Thyroid gland (tissue), 4 donors: ENCODE data around the gene ZFYVE1. TPM values are rescaled to one million over a fixed set of nuclear protein-coding genes. Genes with fewer than 3 reads are reported as not detected.
A peak's percentile ranks its signal among the peaks of the same experiment; 100 is the strongest.
"Not testable (repeated sequence)": the region's sequence is repeated elsewhere in the genome, so short reads cannot be mapped to it uniquely, and the experiment has no call there.

ENCODE experiments used
- DNase-seq, 2 donors: peaks; one replicate each; pipeline ENCODE4 v3.0.0-alpha.2; 2019
- H3K27ac ChIP-seq, 3 donors: fragments of 200-600 bp; sonication (generic); 1 replicate in 2 of 3; 2 replicates in 1 of 3; pipeline ENCODE4 v1.5.1; 2016 to 2019; ENCODE audit warnings: mild to moderate bottlenecking in 1 of 3, moderate library complexity in 1 of 3
- H3K27me3 ChIP-seq: fragments of 200-600 bp; sonication (generic); one replicate; pipeline ENCODE4 v1.5.1; 2019
- H3K36me3 ChIP-seq, 2 donors: fragments of 200-600 bp; sonication (generic); one replicate each; pipeline ENCODE4 v1.5.1; 2016 to 2019
- H3K4me1 ChIP-seq, 2 donors: fragments of 200-600 bp; sonication (generic); one replicate each; pipeline ENCODE4 v1.5.1; 2017 to 2019
- H3K4me3 ChIP-seq, 3 donors: fragments of 200-600 bp; sonication (generic); replicated peaks in 1 of 3; 1 replicate in 2 of 3; 2 replicates in 1 of 3; pipeline ENCODE4 v1.5.1; 2016; ENCODE audit warnings: mild to moderate bottlenecking in 1 of 3
- H3K9me3 ChIP-seq: fragments of 200-600 bp; sonication (generic); one replicate; pipeline ENCODE4 v1.5.1; 2017
- POLR2A ChIP-seq, 2 donors: fragments of 450-650 bp; IDR thresholded peaks; one replicate each; pipeline ENCODE4 v1.6.1; 2017; ENCODE audit warnings: antibody characterized with exemption in 2 of 2, mild to moderate bottlenecking in 2 of 2, moderate library complexity in 1 of 2
- WGBS, 2 donors: methylation state at CpG; one replicate each; pipeline ENCODE4 v1.1.5; 2017; 5-methylcytosine and 5-hydroxymethylcytosine counted together
- intact Hi-C: fragments of 100-400 bp; cut with DNase I; formaldehyde crosslinking; loops from one replicate; pipeline ENCODE4 v1.15.1; 2023
- total RNA-seq, 4 donors: library from RNA; depleted of rRNA; stranded (reverse); fragments of >200 nt; gene quantifications; one replicate each; pipeline ENCODE4 v1.2.3, GENCODE V29; 2016
- TF ChIP-seq, protein P1 (sequence below), 6 experiments: fragments of 200-600 bp in 3 of 6; fragments of 450-650 bp in 3 of 6; sonication (generic) in 3 of 6; IDR thresholded peaks; one replicate each; pipeline ENCODE4 v1.5.1; 2016 to 2019; ENCODE audit warnings: antibody characterized with exemption in 6 of 6, mild to moderate bottlenecking in 2 of 6, inconsistent platforms in 1 of 6, moderate library complexity in 1 of 6

The ZFYVE1 gene
- total RNA-seq, 4 donors from 2014 or later: 21.9 to 29.2 (median 27.1) TPM

DNA sequence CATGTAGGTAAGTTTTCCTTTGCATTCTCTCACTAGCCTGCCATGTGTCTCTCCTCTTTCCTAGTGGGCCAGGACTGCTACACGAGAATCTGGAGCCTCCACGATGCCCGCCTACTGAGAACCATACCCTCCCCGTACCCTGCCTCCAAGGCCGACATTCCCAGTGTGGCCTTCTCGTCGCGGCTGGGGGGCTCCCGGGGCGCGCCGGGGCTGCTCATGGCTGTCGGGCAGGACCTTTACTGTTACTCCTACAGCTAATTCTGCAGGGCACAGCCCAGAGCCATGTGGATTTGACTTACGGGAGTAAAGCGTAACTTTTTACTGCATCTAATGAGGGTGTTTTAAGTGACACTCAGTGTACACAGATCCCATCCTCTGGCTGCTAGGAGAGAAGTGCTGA lies 68.4 kb downstream of the ZFYVE1 start:
- intact Hi-C loops: no loop called here
- Histone ChIP-seq H3K36me3 (peaks cover 23 to 32% of the 10 kb centered on the region in 2 donors), H3K27me3 (no peaks in the 10 kb centered on the region), H3K9me3 (no peaks in the 10 kb centered on the region), H3K4me1 (no peaks in the 10 kb centered on the region), H3K27ac (no peak overlapping the region), H3K4me3 (no peak overlapping the region)
- no peak for DNase-seq
- TF ChIP-seq, protein P1, sequence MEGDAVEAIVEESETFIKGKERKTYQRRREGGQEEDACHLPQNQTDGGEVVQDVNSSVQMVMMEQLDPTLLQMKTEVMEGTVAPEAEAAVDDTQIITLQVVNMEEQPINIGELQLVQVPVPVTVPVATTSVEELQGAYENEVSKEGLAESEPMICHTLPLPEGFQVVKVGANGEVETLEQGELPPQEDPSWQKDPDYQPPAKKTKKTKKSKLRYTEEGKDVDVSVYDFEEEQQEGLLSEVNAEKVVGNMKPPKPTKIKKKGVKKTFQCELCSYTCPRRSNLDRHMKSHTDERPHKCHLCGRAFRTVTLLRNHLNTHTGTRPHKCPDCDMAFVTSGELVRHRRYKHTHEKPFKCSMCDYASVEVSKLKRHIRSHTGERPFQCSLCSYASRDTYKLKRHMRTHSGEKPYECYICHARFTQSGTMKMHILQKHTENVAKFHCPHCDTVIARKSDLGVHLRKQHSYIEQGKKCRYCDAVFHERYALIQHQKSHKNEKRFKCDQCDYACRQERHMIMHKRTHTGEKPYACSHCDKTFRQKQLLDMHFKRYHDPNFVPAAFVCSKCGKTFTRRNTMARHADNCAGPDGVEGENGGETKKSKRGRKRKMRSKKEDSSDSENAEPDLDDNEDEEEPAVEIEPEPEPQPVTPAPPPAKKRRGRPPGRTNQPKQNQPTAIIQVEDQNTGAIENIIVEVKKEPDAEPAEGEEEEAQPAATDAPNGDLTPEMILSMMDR (IDR thresholded peaks at IDR 0.05): no peak
- TF ChIP-seq POLR2A (IDR thresholded peaks at IDR 0.05): no peak
- WGBS, 2 donors: 94 to 97% methylated on average over 15 of the region's 15 CpGs

DNA sequence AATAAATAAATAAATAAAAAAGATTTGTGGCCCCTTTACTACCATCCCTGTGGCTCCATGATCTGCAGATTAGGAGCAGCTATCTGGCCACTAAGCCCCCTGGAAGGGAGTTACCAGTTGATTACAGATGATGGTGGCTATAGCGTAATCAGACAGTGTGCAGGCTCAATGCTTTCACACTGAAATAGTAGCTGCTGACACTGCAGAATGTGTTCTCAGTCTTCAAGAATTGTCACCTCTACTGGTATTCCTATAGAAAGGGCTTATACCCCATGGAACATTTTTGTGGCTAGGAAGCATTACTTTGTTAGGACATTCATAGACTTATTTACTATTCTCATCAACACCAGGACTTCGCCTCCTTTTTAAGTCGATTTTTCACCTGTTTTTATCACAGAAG lies 69.7 kb downstream of the ZFYVE1 start:
- no peak for DNase-seq

DNA sequence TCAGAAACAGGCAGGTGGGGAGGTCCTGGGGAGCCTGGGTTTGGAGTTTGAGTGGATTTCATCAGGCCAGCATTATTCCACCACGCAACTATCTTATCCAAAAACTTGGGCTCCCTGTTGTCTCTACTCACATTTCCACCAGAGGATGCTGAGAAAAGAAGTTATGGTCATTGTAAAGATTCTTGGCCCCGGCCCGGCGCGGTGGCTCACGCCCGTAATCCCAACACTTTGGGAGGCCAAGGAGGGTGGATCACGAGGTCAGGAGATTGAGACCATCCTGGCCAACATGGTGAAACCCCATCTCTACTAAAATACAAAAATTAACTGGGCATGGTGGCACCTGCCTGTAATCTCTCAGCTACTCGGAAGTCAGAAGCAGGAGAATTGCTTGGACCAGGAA lies 70.2 kb downstream of the ZFYVE1 start:
- 96 to 98% methylated on average over 9 of the region's 9 CpGs for WGBS, 2 donors
- H3K27me3 ChIP-seq, H3K9me3 ChIP-seq, H3K4me1 ChIP-seq, H3K27ac ChIP-seq, DNase-seq, intact Hi-C loops, H3K4me3 ChIP-seq: not testable (repeated sequence)
- H3K36me3 ChIP-seq: peaks cover 23 to 32% of the 10 kb centered on the region in 2 donors

More for the DNA sequence above, 69.7 kb downstream of the ZFYVE1 start:
- no peaks in the 10 kb centered on the region for H3K27me3 ChIP-seq
- 87 to 93% methylated on average over 3 of the region's 3 CpGs for WGBS, 2 donors
- no peak overlapping the region for H3K27ac ChIP-seq
- intact Hi-C loops: no loop called here
- peaks cover 0 to under 1% of the 10 kb centered on the region in 2 donors for H3K4me1 ChIP-seq
- H3K36me3 ChIP-seq: peaks cover 23 to 32% of the 10 kb centered on the region in 2 donors
- H3K9me3 ChIP-seq: no peaks in the 10 kb centered on the region
- H3K4me3 ChIP-seq: no peak overlapping the region
- TF ChIP-seq, protein P1 (IDR thresholded peaks at IDR 0.05): no peak
- TF ChIP-seq POLR2A (IDR thresholded peaks at IDR 0.05): no peak

DNA sequence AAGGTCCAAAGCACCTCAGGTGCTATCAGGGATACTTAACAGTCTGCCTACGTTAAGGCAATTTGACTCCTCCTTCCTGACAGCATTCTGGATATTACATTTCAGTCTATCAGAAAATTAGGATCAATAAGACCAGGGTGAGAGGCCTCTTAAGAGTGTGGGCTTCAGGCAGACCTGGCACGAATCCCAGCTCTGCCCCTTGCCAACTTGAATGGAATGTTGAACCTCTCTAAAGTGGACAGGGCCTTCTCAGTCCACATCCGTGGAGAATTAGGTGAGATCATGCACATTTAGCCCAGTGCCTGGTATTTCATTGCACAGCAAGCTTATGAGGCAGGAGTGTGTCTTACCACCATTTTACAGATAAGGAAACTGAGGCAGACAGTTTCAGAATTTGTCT lies 74.7 kb downstream of the ZFYVE1 start:
- no peak overlapping the region for H3K4me3 ChIP-seq
- H3K27ac ChIP-seq: no peak overlapping the region
- WGBS, 2 donors: 42 to 53% methylated on average over 3 of the region's 3 CpGs
- peak; percentile 66 to 73 for DNase-seq
- intact Hi-C loops: no loop called here
- H3K36me3 ChIP-seq: peaks cover 14 to 21% of the 10 kb centered on the region in 2 donors
- no peaks in the 10 kb centered on the region for H3K9me3 ChIP-seq
- peaks cover 0 to 2% of the 10 kb centered on the region in 2 donors for H3K4me1 ChIP-seq
- no peak for TF ChIP-seq POLR2A (IDR thresholded peaks at IDR 0.05)
- no peaks in the 10 kb centered on the region for H3K27me3 ChIP-seq

DNA sequence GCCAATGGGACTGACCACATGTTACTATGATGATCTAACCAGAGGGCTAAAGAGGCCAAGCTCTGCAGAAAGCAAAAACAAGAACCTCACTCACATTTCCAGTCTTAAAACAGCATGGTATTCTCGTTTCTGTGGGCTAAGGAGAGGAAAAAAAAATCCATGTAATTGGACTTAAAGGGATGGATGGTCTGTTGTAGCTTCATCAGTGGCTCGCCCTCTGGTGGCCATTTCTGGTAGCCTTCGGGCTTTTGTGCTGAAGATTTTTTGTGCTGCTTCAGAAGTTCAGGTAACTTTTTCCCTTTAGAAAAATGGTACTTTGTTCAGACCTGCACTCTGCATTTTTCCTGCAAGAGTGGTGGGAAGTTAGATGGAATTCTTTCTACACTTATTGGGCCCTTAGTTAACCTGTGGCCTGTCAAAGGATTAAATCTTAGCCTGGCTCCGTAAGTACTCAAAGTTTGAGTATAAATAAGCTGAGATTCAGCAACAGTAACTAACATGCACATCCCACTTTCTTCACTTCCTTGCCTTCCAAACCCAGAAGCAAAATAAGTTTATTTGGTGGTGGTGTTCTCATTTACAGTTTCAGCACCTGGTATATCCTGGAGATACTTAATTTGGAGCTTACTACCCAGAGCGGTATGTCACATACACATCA lies 78.3 kb downstream of the ZFYVE1 start:
- peaks cover 0 to 2% of the 10 kb centered on the region in 2 donors for H3K4me1 ChIP-seq
- H3K36me3 ChIP-seq: peaks cover 8 to 13% of the 10 kb centered on the region in 2 donors
- H3K4me3 ChIP-seq: no peak overlapping the region
- DNase-seq: peak; percentile 77 to 79
- no peaks in the 10 kb centered on the region for H3K27me3 ChIP-seq
- intact Hi-C loops: loop anchor here (5.0 to 10.0 kb wide), 2 partner anchors 54 to 431 kb away; partner anchors contain the start of gene DPF3
- no peaks in the 10 kb centered on the region for H3K9me3 ChIP-seq
- WGBS, 2 donors: 40% methylated on average over 5 of the region's 5 CpGs
- TF ChIP-seq POLR2A (IDR thresholded peaks at IDR 0.05): no peak
- TF ChIP-seq, protein P1 (IDR thresholded peaks at IDR 0.05): peak; percentile 64 to 88 (median 74)
- no peak overlapping the region for H3K27ac ChIP-seq

DNA sequence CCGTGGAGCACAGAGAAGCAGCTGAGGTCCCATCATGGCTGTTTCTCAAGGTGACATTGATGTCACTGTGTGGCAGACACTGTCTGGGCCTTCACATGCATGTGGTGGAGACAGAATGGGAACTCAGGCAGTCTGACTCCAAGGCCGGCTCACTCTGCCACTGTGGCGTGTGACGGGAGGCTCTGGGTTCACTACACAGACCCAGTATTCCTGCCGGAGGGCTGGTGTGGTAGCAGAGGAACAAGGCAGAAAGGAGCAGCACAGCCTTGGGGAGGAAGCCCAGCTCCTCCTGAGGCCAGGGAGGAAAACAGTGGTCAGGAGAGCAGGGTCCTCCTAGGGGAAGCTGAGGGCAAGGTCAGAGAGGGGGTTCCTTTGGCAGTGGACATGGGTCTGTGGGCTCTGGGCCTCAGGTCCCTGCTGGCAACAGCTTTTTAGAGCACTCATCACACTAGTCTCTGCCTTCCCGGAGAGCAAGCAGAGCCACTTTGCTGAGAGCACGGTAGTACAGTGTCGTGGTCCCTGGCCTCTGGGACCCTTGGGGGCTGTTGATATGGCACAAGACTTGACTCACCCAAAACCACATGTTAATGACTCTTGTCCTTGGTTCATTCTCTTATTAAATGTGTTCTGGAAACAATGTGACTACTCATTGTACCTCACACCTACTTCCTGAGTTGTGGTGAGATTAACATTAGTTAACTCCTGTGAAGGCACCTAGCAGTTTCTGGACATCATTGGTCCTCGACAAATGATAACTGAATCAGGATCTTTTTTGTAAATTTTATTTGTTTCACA lies 79.3 kb downstream of the ZFYVE1 start:
- intact Hi-C loops: loop anchor here (5.0 to 10.0 kb wide), 2 partner anchors 53 to 430 kb away; partner anchors contain the start of gene DPF3
- no peak overlapping the region for H3K27ac ChIP-seq
- H3K4me3 ChIP-seq: no peak overlapping the region
- TF ChIP-seq, protein P1 (IDR thresholded peaks at IDR 0.05): no peak
- TF ChIP-seq POLR2A (IDR thresholded peaks at IDR 0.05): no peak
- no peaks in the 10 kb centered on the region for H3K9me3 ChIP-seq
- 93% methylated on average over 8 to 9 of the region's 9 CpGs for WGBS, 2 donors
- peaks cover 19 to 23% of the 10 kb centered on the region in 2 donors for H3K36me3 ChIP-seq
- H3K27me3 ChIP-seq: no peaks in the 10 kb centered on the region
- H3K4me1 ChIP-seq: peaks cover 0 to 2% of the 10 kb centered on the region in 2 donors
- no peak for DNase-seq
